Endothelial cell of umbilical vein (primary cell): ENCODE data around the gene EEF1AKMT2. TPM values are rescaled to one million over a fixed set of nuclear protein-coding genes. Genes with fewer than 3 reads are reported as not detected.

Experiments
- BruUV-seq: library from RNA; stranded (reverse); fragments of 400-500 nt; replicated peaks from 2 replicates; lab custom pipeline; 2021; lab: Mats Ljungman, UMichigan
- CTCF ChIA-PET: fragments of 300-600, 350-600 bp; sonication (Branson Sonifier 250); formaldehyde crosslinking; loops from one replicate; lab custom pipeline; 2021; ENCODE audit warnings: antibody characterized with exemption, inconsistent platforms; lab: Charles Lee
- POLR2A ChIA-PET: fragments of 300-600, 350-600 bp; sonication (Branson Sonifier 250); formaldehyde crosslinking; loops from one replicate; lab custom pipeline; 2021; ENCODE audit warnings: antibody characterized with exemption, inconsistent platforms; lab: Charles Lee
- DNase-seq: peaks from one replicate; pipeline ENCODE4 v3.0.0-alpha.2; 2011; ENCODE audit warnings: low read depth, low spot score
- FAIRE-seq: peaks from 2 replicates; lab custom pipeline; 2011; peaks lifted over from hg19 to GRCh38; lab: Jason Lieb, UNC
- H2AFZ ChIP-seq: 2 replicates; pipeline ENCODE4 v1.6.0; 2012; ENCODE audit warnings: low read depth, low read length, control low read depth, inconsistent platforms
- H3K27ac ChIP-seq: 2 replicates; pipeline ENCODE4 v1.5.1; 2011; ENCODE audit warnings: low read depth, mild to moderate bottlenecking, control low read depth, low read length, moderate library complexity; ENCODE audit not compliant: insufficient read depth
- H3K27me3 ChIP-seq, 2 experiments: 2 replicates each; pipeline versions ENCODE4 v1.6.0 to v1.6.1; 2011; ENCODE audit warnings: low read length in 2 of 2, mixed read lengths in 1 of 2; ENCODE audit not compliant: control insufficient read depth in 2 of 2, insufficient read depth in 2 of 2
- H3K36me3 ChIP-seq, 2 experiments: 2 replicates in 1 of 2; 3 replicates in 1 of 2; pipeline ENCODE4 v1.5.1; 2011; ENCODE audit warnings: low read length in 2 of 2, mild to moderate bottlenecking in 1 of 2, moderate library complexity in 1 of 2; ENCODE audit not compliant: control insufficient read depth in 2 of 2, insufficient read depth in 2 of 2; ENCODE audit errors: extremely low read depth in 1 of 2
- H3K4me1 ChIP-seq: 3 replicates; pipeline ENCODE4 v1.5.1; 2011; ENCODE audit warnings: mild to moderate bottlenecking, low read length; ENCODE audit not compliant: control insufficient read depth, insufficient read depth; ENCODE audit errors: extremely low read depth
- H3K4me2 ChIP-seq: 2 replicates; pipeline ENCODE4 v1.6.1; 2011; ENCODE audit warnings: low read length, control low read depth, mixed read lengths; ENCODE audit not compliant: insufficient read depth
- H3K4me3 ChIP-seq, 3 experiments: fragments of 200-600 bp in 1 of 3; sonication (generic), shearing (Covaris generic) in 1 of 3; replicated peaks in 1 of 3; 2 replicates each; pipeline ENCODE4 v1.5.1; 2011 to 2016; ENCODE audit warnings: control low read depth in 3 of 3, low read length in 3 of 3, mild to moderate bottlenecking in 2 of 3, inconsistent platforms in 1 of 3, low read depth in 1 of 3, moderate library complexity in 1 of 3; ENCODE audit not compliant: insufficient read depth in 1 of 3
- H3K79me2 ChIP-seq: 2 replicates; pipeline ENCODE4 v1.6.0; 2012; ENCODE audit warnings: low read length, inconsistent platforms; ENCODE audit not compliant: control insufficient read depth, insufficient read depth
- H3K9ac ChIP-seq: replicated peaks from 2 replicates; pipeline ENCODE3; 2011; ENCODE audit warnings: low read length, control low read depth; ENCODE audit not compliant: insufficient read depth; ENCODE audit errors: extremely low read depth
- H3K9me1 ChIP-seq: replicated peaks from 3 replicates; pipeline ENCODE4 v1.6.0; 2011; ENCODE audit warnings: mild to moderate bottlenecking, low read length; ENCODE audit not compliant: control insufficient read depth, insufficient read depth; ENCODE audit errors: extremely low read depth
- H3K9me3 ChIP-seq: replicated peaks from 2 replicates; pipeline ENCODE4 v1.5.1; 2012; ENCODE audit warnings: low read length, inconsistent platforms; ENCODE audit not compliant: control insufficient read depth, insufficient read depth
- H4K20me1 ChIP-seq: replicated peaks from 2 replicates; pipeline ENCODE3; 2011; ENCODE audit warnings: mild to moderate bottlenecking, low read length; ENCODE audit not compliant: control insufficient read depth, insufficient read depth; ENCODE audit errors: extremely low read depth
- EZH2 ChIP-seq: IDR thresholded peaks from 2 replicates; pipeline ENCODE4 v1.6.1; 2012; ENCODE audit warnings: borderline replicate concordance, low read depth, mild to moderate bottlenecking, moderate library complexity, low read length, inconsistent platforms; ENCODE audit not compliant: severe bottlenecking
- FOS ChIP-seq: IDR thresholded peaks from 2 replicates; pipeline ENCODE4 v1.6.1; 2011; ENCODE audit warnings: mild to moderate bottlenecking, low read length, moderate library complexity, borderline replicate concordance; ENCODE audit not compliant: insufficient read depth
- GATA2 ChIP-seq: IDR thresholded peaks from 2 replicates; pipeline ENCODE4 v1.7.0; 2011; ENCODE audit warnings: low read depth, mild to moderate bottlenecking, moderate library complexity, mixed read lengths, low read length; ENCODE audit not compliant: insufficient read length, insufficient read depth
- JUN ChIP-seq: IDR thresholded peaks from 2 replicates; pipeline ENCODE4 v1.6.1; 2011; ENCODE audit warnings: borderline replicate concordance, low read depth; ENCODE audit not compliant: insufficient read length, insufficient read depth
- MAX ChIP-seq: IDR thresholded peaks from 2 replicates; pipeline ENCODE4 v1.6.1; 2011; ENCODE audit not compliant: insufficient read depth, insufficient read length
- MYC ChIP-seq: IDR thresholded peaks from one replicate; pipeline ENCODE4 v1.6.1; 2011; ENCODE audit warnings: mild to moderate bottlenecking, low read depth, low read length
- POLR2A ChIP-seq: IDR thresholded peaks from 2 replicates; pipeline ENCODE4 v1.6.1; 2012; ENCODE audit warnings: low read depth, mild to moderate bottlenecking, control low read depth, low read length
- POLR2AphosphoS5 ChIP-seq: IDR thresholded peaks from 2 replicates; pipeline ENCODE4 v1.6.1; 2012; ENCODE audit warnings: low read depth, mild to moderate bottlenecking, control low read depth, low read length, moderate library complexity; ENCODE audit not compliant: insufficient read depth
- dilution Hi-C: fragments of 300-500 bp; cut with MboI; formaldehyde crosslinking; loops from one replicate; pipeline ENCODE4 v1.15.0; 2019; ENCODE audit warnings: low sequenced_read_pairs; ENCODE audit not compliant: extremely low pct_ligation_motif_present
- intact Hi-C: fragments of 100-400 bp; cut with micrococcal nuclease; formaldehyde crosslinking; loops from one replicate; pipeline ENCODE4 v1.10.0; 2022
- polyA plus RNA-seq, 4 experiments: library from polyadenylated mRNA; depleted of rRNA in 3 of 4; stranded (reverse) in 3 of 4; unstranded in 1 of 4; fragments of >200 nt; gene quantifications; 2 replicates each; pipeline versions ENCODE4 v1.2.1 to v1.2.3, GENCODE V29; 2011 to 2012; ENCODE audit warnings: missing spikeins in 1 of 4
- total RNA-seq: library from RNA; stranded (reverse); gene quantifications from 2 replicates; pipeline ENCODE4 v1.2.3, GENCODE V29; 2021
- TF ChIP-seq, protein P1 (sequence below), 2 donors: IDR thresholded peaks; 1 replicate in 1 of 2; 2 replicates in 1 of 2; pipeline ENCODE4 v1.5.1; 2011; ENCODE audit warnings: low read length in 2 of 2, mild to moderate bottlenecking in 2 of 2, moderate library complexity in 2 of 2, control low read depth in 1 of 2, inconsistent platforms in 1 of 2, low read depth in 1 of 2; ENCODE audit not compliant: insufficient read depth in 1 of 2; ENCODE audit errors: extremely low read depth in 1 of 2

Gene EEF1AKMT2
- total and polyA plus RNA-seq, 2 donors (not counting 3 experiments of a cell fraction or from before 2014, with no cell fraction given) = 8.5 to 21.3 TPM

DNA sequence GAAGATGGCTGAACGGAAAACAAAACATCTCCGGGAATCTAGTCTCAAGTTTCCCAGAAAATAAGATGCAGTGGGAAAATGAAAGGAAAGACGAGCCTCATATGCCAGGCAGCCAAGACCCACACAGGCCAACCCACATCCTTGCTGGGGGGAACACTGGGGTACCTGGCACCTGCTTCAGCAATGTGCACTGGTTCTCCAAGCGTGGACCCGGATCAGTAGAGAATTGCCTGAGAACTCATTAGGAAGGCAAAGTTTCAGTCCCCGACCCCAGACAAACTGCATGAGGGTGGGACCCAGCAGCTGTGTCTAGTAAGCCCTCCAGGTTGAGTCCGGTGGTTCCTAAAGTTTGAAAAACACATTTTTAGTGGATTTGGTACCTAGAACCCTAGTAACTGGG, 65.9 kb downstream of the EEF1AKMT2 start:
- H3K9me3 ChIP-seq = no peaks in the 10 kb centered on the region
- BruUV-seq = no TSS peak
- H2AFZ ChIP-seq = no peak overlapping the region
- dilution Hi-C loops = no loop called here
- DNase-seq (no peak), FAIRE-seq (no peak)
- H3K9me1 ChIP-seq = no peaks in the 10 kb centered on the region
- no peak overlapping the region for H3K4me2 ChIP-seq
- H3K4me3 ChIP-seq = no peak overlapping the region
- no peak overlapping the region for H3K9ac ChIP-seq
- no peaks in the 10 kb centered on the region for H3K79me2 ChIP-seq
- no peaks in the 10 kb centered on the region for H3K27me3 ChIP-seq
- H3K4me1 ChIP-seq = peaks cover 11% of the 10 kb centered on the region
- intact Hi-C loops = no loop called here
- TF ChIP-seq JUN (no peak), GATA2 (no peak), POLR2A (no peak), MYC (no peak), MAX (no peak), EZH2 (no peak), FOS (no peak), POLR2AphosphoS5 (no peak)
- TF ChIP-seq, protein P1, sequence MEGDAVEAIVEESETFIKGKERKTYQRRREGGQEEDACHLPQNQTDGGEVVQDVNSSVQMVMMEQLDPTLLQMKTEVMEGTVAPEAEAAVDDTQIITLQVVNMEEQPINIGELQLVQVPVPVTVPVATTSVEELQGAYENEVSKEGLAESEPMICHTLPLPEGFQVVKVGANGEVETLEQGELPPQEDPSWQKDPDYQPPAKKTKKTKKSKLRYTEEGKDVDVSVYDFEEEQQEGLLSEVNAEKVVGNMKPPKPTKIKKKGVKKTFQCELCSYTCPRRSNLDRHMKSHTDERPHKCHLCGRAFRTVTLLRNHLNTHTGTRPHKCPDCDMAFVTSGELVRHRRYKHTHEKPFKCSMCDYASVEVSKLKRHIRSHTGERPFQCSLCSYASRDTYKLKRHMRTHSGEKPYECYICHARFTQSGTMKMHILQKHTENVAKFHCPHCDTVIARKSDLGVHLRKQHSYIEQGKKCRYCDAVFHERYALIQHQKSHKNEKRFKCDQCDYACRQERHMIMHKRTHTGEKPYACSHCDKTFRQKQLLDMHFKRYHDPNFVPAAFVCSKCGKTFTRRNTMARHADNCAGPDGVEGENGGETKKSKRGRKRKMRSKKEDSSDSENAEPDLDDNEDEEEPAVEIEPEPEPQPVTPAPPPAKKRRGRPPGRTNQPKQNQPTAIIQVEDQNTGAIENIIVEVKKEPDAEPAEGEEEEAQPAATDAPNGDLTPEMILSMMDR (IDR thresholded peaks at IDR 0.05; ENCODE audit: extremely low read depth in 1 of 2, insufficient read depth in 1 of 2, low read depth in 1 of 2, low read length in 2 of 2) = no peak
- ChIA-PET POLR2A (no interaction called here), CTCF (interaction anchor here (1.1 to 1.8 kb wide), 2 partner anchors 15 to 17 kb away, joined by 4 to 11 read pairs; no protein-coding TSS in a partner anchor)
- no peaks in the 10 kb centered on the region for H4K20me1 ChIP-seq
- H3K27ac ChIP-seq = no peak overlapping the region
- H3K36me3 ChIP-seq = no peaks in the 10 kb centered on the region
